IMR-90 (cell line): ENCODE measurements around the gene CUTA. TPM values are rescaled to one million over a fixed set of nuclear protein-coding genes. Genes with fewer than 3 reads are reported as not detected.

Source experiments
- USF2 ChIP-seq: fragments of 150-350 bp; IDR thresholded peaks from 2 replicates; pipeline ENCODE4 v1.6.1; 2017; ENCODE audit warnings: mild to moderate bottlenecking, antibody characterized with exemption, low read length, low read depth
- polyA plus RNA-seq, 3 experiments: library from polyadenylated mRNA; depleted of rRNA; stranded (reverse); fragments of >200 nt; gene quantifications; 2 replicates each; pipeline ENCODE4 v1.2.3, GENCODE V29; 2012; ENCODE audit warnings: low replicate concordance in 1 of 3
- total RNA-seq: library from RNA; depleted of rRNA; stranded (reverse); fragments of >200 nt; gene quantifications from 2 replicates; pipeline ENCODE4 v1.2.3, GENCODE V29; 2012

Gene CUTA
- total and polyA plus RNA-seq, 2 of the 4 experiments (the other 2 are of a cell fraction): 136 to 427 TPM

- TF ChIP-seq USF2: 0 out of 2 replicates have a peak, but pooled peaks have one; percentile 10
Observed at GRCh38 chr6:33454009-33454946, 36.4 kb upstream of the CUTA start, which contains the start of gene ZBTB9 (continued).
